ENCODE results near the gene WFIKKN2. TPM values are rescaled to one million over a fixed set of nuclear protein-coding genes. Genes with fewer than 3 reads are reported as not detected.

The WFIKKN2 gene
- total and polyA plus RNA-seq, 2 of the 13 experiments (the other 11 are each of a cell fraction or from before 2014, with no cell fraction given): not detected

DNA sequence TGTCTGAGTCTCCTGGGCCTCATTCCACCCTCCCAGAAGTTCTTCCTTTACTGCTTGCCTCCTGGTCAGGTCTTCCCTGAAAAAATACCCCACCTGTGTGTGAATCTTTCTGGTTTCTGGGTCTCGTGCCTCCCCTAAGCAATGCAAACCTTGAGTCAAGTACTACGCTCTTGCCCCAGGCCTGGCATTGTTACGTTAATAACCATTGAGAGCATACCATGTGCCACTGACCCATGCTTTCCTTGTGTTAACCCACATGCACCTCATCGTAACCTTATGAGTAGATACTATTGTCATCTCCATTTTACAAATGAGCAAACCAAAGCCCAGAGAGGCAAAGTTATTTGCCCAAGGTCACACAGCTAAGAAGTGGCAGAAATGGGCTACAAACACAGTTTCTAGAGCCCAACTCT lies 56.2 kb downstream of the WFIKKN2 start (continued):
- TF ChIP-seq, protein P1, sequence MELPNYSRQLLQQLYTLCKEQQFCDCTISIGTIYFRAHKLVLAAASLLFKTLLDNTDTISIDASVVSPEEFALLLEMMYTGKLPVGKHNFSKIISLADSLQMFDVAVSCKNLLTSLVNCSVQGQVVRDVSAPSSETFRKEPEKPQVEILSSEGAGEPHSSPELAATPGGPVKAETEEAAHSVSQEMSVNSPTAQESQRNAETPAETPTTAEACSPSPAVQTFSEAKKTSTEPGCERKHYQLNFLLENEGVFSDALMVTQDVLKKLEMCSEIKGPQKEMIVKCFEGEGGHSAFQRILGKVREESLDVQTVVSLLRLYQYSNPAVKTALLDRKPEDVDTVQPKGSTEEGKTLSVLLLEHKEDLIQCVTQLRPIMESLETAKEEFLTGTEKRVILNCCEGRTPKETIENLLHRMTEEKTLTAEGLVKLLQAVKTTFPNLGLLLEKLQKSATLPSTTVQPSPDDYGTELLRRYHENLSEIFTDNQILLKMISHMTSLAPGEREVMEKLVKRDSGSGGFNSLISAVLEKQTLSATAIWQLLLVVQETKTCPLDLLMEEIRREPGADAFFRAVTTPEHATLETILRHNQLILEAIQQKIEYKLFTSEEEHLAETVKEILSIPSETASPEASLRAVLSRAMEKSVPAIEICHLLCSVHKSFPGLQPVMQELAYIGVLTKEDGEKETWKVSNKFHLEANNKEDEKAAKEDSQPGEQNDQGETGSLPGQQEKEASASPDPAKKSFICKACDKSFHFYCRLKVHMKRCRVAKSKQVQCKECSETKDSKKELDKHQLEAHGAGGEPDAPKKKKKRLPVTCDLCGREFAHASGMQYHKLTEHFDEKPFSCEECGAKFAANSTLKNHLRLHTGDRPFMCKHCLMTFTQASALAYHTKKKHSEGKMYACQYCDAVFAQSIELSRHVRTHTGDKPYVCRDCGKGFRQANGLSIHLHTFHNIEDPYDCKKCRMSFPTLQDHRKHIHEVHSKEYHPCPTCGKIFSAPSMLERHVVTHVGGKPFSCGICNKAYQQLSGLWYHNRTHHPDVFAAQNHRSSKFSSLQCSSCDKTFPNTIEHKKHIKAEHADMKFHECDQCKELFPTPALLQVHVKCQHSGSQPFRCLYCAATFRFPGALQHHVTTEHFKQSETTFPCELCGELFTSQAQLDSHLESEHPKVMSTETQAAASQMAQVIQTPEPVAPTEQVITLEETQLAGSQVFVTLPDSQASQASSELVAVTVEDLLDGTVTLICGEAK (IDR thresholded peaks at IDR 0.05): no peak
- TF ChIP-seq, protein P1 (CRISPR knock-in tag; IDR thresholded peaks at IDR 0.05): 0 out of 2 replicates have a peak, but pooled peaks have one; percentile 17
- TF ChIP-seq, protein P2, sequence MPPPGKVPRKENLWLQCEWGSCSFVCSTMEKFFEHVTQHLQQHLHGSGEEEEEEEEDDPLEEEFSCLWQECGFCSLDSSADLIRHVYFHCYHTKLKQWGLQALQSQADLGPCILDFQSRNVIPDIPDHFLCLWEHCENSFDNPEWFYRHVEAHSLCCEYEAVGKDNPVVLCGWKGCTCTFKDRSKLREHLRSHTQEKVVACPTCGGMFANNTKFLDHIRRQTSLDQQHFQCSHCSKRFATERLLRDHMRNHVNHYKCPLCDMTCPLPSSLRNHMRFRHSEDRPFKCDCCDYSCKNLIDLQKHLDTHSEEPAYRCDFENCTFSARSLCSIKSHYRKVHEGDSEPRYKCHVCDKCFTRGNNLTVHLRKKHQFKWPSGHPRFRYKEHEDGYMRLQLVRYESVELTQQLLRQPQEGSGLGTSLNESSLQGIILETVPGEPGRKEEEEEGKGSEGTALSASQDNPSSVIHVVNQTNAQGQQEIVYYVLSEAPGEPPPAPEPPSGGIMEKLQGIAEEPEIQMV (CRISPR knock-in tag; IDR thresholded peaks at IDR 0.05; ENCODE audit: low read depth): 0 out of 2 replicates have a peak, but pooled peaks have one; percentile 9
- TF ChIP-seq ZMAT3 (CRISPR knock-in tag; conservative IDR thresholded peaks at IDR 0.05): 0 out of 2 replicates have a peak, but pooled peaks have one; percentile 18
- TF ChIP-seq, protein P3, sequence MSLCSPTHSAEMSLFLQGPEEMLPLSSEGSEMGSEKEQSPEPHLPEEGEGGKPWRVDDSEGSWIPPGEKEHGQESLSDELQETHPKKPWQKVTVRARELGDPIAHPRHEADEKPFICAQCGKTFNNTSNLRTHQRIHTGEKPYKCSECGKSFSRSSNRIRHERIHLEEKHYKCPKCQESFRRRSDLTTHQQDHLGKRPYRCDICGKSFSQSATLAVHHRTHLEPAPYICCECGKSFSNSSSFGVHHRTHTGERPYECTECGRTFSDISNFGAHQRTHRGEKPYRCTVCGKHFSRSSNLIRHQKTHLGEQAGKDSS (CRISPR knock-in tag; IDR thresholded peaks at IDR 0.05; ENCODE audit: borderline replicate concordance, low read depth): 0 out of 2 replicates have a peak, but pooled peaks have one; percentile 30
- peak; percentile 93 for TF ChIP-seq ZMYM3 (CRISPR knock-in tag; IDR thresholded peaks at IDR 0.05)
- TF ChIP-seq, protein P4, sequence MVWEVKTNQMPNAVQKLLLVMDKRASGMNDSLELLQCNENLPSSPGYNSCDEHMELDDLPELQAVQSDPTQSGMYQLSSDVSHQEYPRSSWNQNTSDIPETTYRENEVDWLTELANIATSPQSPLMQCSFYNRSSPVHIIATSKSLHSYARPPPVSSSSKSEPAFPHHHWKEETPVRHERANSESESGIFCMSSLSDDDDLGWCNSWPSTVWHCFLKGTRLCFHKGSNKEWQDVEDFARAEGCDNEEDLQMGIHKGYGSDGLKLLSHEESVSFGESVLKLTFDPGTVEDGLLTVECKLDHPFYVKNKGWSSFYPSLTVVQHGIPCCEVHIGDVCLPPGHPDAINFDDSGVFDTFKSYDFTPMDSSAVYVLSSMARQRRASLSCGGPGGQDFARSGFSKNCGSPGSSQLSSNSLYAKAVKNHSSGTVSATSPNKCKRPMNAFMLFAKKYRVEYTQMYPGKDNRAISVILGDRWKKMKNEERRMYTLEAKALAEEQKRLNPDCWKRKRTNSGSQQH (CRISPR knock-in tag; IDR thresholded peaks at IDR 0.05; ENCODE audit: low read depth): 0 out of 2 replicates have a peak, but pooled peaks have one; percentile 1
- TF ChIP-seq ZNF777 (CRISPR knock-in tag; IDR thresholded peaks at IDR 0.05): no peak
- TF ChIP-seq, protein P5, sequence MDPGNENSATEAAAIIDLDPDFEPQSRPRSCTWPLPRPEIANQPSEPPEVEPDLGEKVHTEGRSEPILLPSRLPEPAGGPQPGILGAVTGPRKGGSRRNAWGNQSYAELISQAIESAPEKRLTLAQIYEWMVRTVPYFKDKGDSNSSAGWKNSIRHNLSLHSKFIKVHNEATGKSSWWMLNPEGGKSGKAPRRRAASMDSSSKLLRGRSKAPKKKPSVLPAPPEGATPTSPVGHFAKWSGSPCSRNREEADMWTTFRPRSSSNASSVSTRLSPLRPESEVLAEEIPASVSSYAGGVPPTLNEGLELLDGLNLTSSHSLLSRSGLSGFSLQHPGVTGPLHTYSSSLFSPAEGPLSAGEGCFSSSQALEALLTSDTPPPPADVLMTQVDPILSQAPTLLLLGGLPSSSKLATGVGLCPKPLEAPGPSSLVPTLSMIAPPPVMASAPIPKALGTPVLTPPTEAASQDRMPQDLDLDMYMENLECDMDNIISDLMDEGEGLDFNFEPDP (CRISPR knock-in tag; conservative IDR thresholded peaks at IDR 0.05): 0 out of 2 replicates have a peak, but pooled peaks have one; percentile 63
- TF ChIP-seq HMGA1 (CRISPR knock-in tag; conservative IDR thresholded peaks at IDR 0.05): no peak
- peak; percentile 2; the same call in 1 of the 2 replicates for TF ChIP-seq RXRB (CRISPR knock-in tag; IDR thresholded peaks at IDR 0.05; ENCODE audit: borderline replicate concordance)
- TF ChIP-seq, protein P6, sequence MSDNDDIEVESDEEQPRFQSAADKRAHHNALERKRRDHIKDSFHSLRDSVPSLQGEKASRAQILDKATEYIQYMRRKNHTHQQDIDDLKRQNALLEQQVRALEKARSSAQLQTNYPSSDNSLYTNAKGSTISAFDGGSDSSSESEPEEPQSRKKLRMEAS (IDR thresholded peaks at IDR 0.05): peak; percentile 53; the same call in 1 of the 2 replicates
- 0 out of 2 replicates have a peak, but pooled peaks have one; percentile 74 for TF ChIP-seq ZC3H4 (CRISPR knock-in tag; IDR thresholded peaks at IDR 0.05; ENCODE audit: borderline replicate concordance)
- TF ChIP-seq ZNF3 (CRISPR knock-in tag; IDR thresholded peaks at IDR 0.05): peak; percentile 11; the same call in 1 of the 2 replicates
- no peak for TF ChIP-seq MED13 (CRISPR knock-in tag; IDR thresholded peaks at IDR 0.05)
